Activated CD4-positive, alpha-beta T cell treated with anti-CD3 and anti-CD28 coated beads, Interleukin-2, amount 10 ng/mL, durations not matched to agents 24 days and 14 days (primary cell): Measurements from ENCODE around the gene MT4. TPM values are rescaled to one million over a fixed set of nuclear protein-coding genes. Genes with fewer than 3 reads are reported as not detected.

Source experiments
- DNase-seq: peaks from one replicate; pipeline ENCODE4 v3.0.0; 2022
- H3K27ac Mint-ChIP-seq: one replicate; pipeline ENCODE4 v1.8.0; 2022; ENCODE audit warnings: mild to moderate bottlenecking, mixed read lengths
- H3K27me3 Mint-ChIP-seq: one replicate; pipeline ENCODE4 v1.8.0; 2022; ENCODE audit warnings: mixed read lengths
- H3K36me3 Mint-ChIP-seq: one replicate; pipeline ENCODE4 v1.8.0; 2022; ENCODE audit warnings: low read depth, mild to moderate bottlenecking, mixed read lengths
- H3K4me1 Mint-ChIP-seq: one replicate; pipeline ENCODE4 v1.8.0; 2021; ENCODE audit warnings: mixed read lengths
- H3K4me3 Mint-ChIP-seq: one replicate; pipeline ENCODE4 v1.8.0; 2022; ENCODE audit warnings: mild to moderate bottlenecking, moderate library complexity, mixed read lengths
- H3K9me3 Mint-ChIP-seq: one replicate; pipeline ENCODE4 v1.8.0; 2021; ENCODE audit warnings: mixed read lengths
- intact Hi-C: fragments of 100-400 bp; cut with micrococcal nuclease; formaldehyde crosslinking; loops from one replicate; pipeline ENCODE4 v1.15.1; 2023
- total RNA-seq: library from RNA; stranded (reverse); gene quantifications from 2 replicates; pipeline ENCODE4 v1.2.3, GENCODE V29; 2022

Gene MT4
- total RNA-seq, 1 donor from 2014 or later, result not detected

DNA sequence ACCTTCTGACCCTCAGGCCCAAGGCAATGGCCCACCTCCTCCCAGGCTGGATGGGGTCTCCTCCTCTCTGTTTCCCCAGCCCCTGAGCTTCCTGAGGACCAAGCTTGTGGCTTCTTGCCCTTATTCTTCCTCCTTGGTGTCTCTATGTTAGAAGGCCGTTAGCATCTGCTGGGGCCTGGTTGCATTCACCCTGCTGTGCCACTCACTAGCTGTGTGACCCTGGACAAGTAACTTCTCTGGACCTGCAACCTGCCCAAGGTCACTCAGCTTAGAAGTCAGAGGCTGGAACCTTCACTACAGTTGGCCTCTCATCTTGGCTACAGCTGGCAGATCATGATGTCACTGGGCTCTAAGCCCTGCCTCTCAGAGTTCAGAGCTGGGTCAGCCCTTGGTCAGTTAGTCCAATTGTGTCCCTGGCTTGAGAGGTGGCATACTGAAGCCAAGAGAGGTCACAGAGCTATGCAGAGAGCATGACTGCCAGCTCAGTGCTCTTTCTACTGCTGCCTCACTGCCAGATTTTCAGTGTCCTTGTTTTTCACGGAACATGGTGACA is 46.5 kb downstream of the MT4 start:
- Mint-ChIP-seq H3K9me3 (no peaks in the 10 kb centered on the region), H3K27me3 (no peaks in the 10 kb centered on the region), H3K27ac (peak overlapping the region; percentile 98), H3K4me3 (peak overlapping the region; percentile 96), H3K36me3 (peaks cover 5% of the 10 kb centered on the region), H3K4me1 (peaks cover 67% of the 10 kb centered on the region)
- no peak for DNase-seq
- intact Hi-C loops, result loop anchor here (5.0 to 10.0 kb wide), 4 partner anchors 326 to 993 kb away; partner anchors contain the start of gene CCDC102A

DNA sequence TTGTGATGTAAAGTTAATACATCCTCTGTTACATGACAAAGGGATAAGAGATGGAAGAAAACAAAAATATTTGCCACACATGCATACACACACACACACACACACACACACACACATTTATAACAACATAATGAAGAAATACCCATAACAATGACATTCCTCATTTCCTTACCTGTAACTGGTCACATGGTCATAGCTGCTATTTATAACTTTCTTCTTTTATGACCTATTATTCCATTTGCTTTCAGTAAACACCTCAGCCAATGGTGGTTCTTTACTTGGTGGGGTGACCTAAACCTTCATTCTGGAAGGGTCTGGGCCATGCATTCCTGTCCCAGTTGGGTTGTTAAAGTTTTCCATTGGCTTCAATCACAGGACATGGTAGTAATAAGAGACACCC is 48.8 kb downstream of the MT4 start:
- no peak for DNase-seq
- Mint-ChIP-seq H3K4me3 (peak overlapping the region; percentile 52), H3K36me3 (peaks cover 5% of the 10 kb centered on the region), H3K27ac (peak overlapping the region; percentile 84), H3K9me3 (no peaks in the 10 kb centered on the region), H3K4me1 (peaks cover 63% of the 10 kb centered on the region), H3K27me3 (no peaks in the 10 kb centered on the region)
- intact Hi-C loops, result loop anchor here (5.0 to 10.0 kb wide), 4 partner anchors 324 to 991 kb away; partner anchors contain the start of gene CCDC102A

- peak overlapping the region; percentile 84 for H3K27ac Mint-ChIP-seq
- intact Hi-C loops, result loop anchor here (5.0 to 10.0 kb wide), 4 partner anchors 323 to 990 kb away; partner anchors contain the start of gene CCDC102A
- H3K4me1 Mint-ChIP-seq, result peaks cover 62% of the 10 kb centered on the region
- no peak for DNase-seq
- no peaks in the 10 kb centered on the region for H3K36me3 Mint-ChIP-seq
- no peaks in the 10 kb centered on the region for H3K9me3 Mint-ChIP-seq
- peak overlapping the region; percentile 52 for H3K4me3 Mint-ChIP-seq
- no peaks in the 10 kb centered on the region for H3K27me3 Mint-ChIP-seq
These were observed 49.7 kb downstream of the MT4 start for GRCh38 chr16:56614549-56614991.

DNA sequence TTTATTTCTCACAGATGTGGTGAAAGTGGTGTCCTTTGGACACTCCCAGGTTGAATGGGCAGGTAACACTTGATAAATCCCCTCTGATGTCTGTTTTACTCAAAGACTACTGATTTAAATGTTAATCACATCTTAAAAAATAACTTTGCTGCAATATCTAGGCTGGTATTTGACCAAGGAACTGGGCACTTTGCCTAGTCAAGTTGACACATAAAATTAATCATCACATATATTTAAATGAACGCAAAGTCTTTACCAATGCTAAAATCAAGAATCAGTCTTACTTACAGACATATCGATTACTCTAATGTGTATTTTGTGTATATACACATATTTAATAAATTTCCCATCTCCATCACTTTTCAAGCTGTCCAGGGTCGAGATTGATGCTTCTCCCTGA is 50.5 kb downstream of the MT4 start:
- no peak overlapping the region for H3K4me3 Mint-ChIP-seq

DNA sequence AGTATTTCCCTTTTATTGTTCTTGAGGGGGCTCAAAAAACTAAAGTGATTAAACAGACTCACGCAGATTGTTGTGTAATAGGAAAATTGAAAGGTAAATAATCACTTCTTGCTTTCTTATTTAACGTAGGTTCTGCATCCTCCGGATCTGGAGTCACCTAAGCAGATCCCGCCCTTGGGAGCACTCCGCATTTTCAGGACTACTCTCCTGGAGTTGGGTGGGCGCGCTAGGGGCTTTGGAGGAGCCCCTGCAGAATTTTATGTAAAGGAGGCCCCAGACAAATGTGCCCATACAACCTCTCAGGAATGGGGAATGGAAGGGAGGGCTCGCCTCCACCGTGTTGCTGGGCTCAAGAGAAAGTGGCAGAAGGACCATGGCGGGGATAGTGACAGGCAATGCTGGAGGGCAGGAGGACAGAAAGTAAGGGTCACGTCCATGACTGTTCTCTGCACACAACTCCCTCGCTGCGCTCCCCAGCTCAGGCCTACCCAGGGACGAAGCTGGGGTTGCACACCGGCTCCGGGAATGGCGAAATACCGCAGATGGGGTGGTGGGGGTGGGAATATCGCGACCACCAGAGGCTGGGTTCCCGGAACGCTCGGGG is 51.8 kb downstream of the MT4 start:
- intact Hi-C loops, result loop anchor here (1.0 to 10.0 kb wide), 4 partner anchors 7 to 988 kb away; partner anchors contain the start of genes CCDC102A and MT1E
- peak overlapping the region; percentile 59 for H3K27ac Mint-ChIP-seq

More for the DNA sequence above, 50.5 kb downstream of the MT4 start:
- no peaks in the 10 kb centered on the region for H3K27me3 Mint-ChIP-seq
- H3K27ac Mint-ChIP-seq, result peak overlapping the region; percentile 63
- H3K36me3 Mint-ChIP-seq, result no peaks in the 10 kb centered on the region
- peaks cover 57% of the 10 kb centered on the region for H3K4me1 Mint-ChIP-seq
- DNase-seq, result no peak
- intact Hi-C loops, result loop anchor here (10.0 kb wide), 2 partner anchors 919 to 989 kb away; partner anchors contain the start of gene CCDC102A
- H3K9me3 Mint-ChIP-seq, result no peaks in the 10 kb centered on the region

GRCh38 chr16:56617212-56618085 is 52.6 kb downstream of the MT4 start:
- Mint-ChIP-seq H3K27ac (peak overlapping the region; percentile 67), H3K9me3 (no peaks in the 10 kb centered on the region), H3K4me3 (peak overlapping the region; percentile 86), H3K4me1 (peaks cover 41% of the 10 kb centered on the region), H3K36me3 (no peaks in the 10 kb centered on the region), H3K27me3 (no peaks in the 10 kb centered on the region)
- DNase-seq, result peak; percentile 92
- intact Hi-C loops, result loop anchor here (1.0 to 10.0 kb wide), 4 partner anchors 8 to 987 kb away; partner anchors contain the start of genes CCDC102A and MT1E

More for the DNA sequence above, 51.8 kb downstream of the MT4 start:
- DNase-seq, result no peak
- no peaks in the 10 kb centered on the region for H3K9me3 Mint-ChIP-seq
- peaks cover 43% of the 10 kb centered on the region for H3K4me1 Mint-ChIP-seq
- H3K4me3 Mint-ChIP-seq, result peak overlapping the region; percentile 86
- H3K36me3 Mint-ChIP-seq, result no peaks in the 10 kb centered on the region
- H3K27me3 Mint-ChIP-seq, result no peaks in the 10 kb centered on the region

DNA sequence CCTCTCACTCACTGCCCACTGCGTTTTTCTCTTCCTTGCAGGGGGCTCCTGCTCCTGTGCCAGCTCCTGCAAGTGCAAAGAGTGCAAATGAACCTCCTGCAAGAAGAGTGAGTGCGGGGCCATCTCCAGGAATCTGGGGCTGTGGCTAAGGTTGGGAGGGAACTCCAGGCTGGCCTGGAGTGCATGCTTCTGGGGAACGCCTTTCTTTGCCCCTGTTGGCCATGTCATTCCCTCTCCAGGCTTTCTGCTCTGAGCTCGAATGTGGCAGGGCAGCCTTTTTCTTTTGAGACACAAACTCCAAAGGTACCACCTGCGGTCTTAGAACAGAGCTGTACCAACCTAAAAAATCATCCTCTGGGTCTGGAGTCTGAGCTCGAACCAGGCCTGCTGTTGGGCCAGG is 53.3 kb downstream of the MT4 start:
- Mint-ChIP-seq H3K36me3 (no peaks in the 10 kb centered on the region), H3K27ac (no peak overlapping the region), H3K9me3 (no peaks in the 10 kb centered on the region), H3K4me1 (peaks cover 38% of the 10 kb centered on the region), H3K27me3 (no peaks in the 10 kb centered on the region), H3K4me3 (peak overlapping the region; percentile 86)
- intact Hi-C loops, result loop anchor here (10.0 kb wide), 2 partner anchors 917 to 987 kb away; partner anchors contain the start of gene CCDC102A
- DNase-seq, result no peak

Other genes starting within 250 kb of the MT4 start
- 50.6 and 52.3 TPM in 2 replicates for gene AMFR, start 139.5 kb upstream of the MT4 start, total RNA-seq
- 282 and 297 TPM in 2 replicates for gene NUDT21, start 113.7 kb upstream of the MT4 start, total RNA-seq
- 87.0 and 89.2 TPM in 2 replicates for gene OGFOD1, start 113.5 kb upstream of the MT4 start, total RNA-seq
- gene BBS2, start 45.0 kb upstream of the MT4 start, total RNA-seq, result 8.5 and 10.9 TPM in 2 replicates
- gene MT3, start 24.5 kb downstream of the MT4 start, total RNA-seq, result 5.9 and 9.3 TPM in 2 replicates
- 465 TPM in 2 replicates for gene MT2A, start 43.5 kb downstream of the MT4 start, total RNA-seq
- gene MT1E, start 60.7 kb downstream of the MT4 start, total RNA-seq, result 136 and 152 TPM in 2 replicates
- not detected in 2 replicates for gene MT1M, start 67.6 kb downstream of the MT4 start, total RNA-seq
- gene MT1A, start 73.6 kb downstream of the MT4 start, total RNA-seq, result 1.8 and 2.1 TPM in 2 replicates
- not detected in 2 replicates for gene MT1B, start 86.8 kb downstream of the MT4 start, total RNA-seq
- gene MT1F, start 92.9 kb downstream of the MT4 start, total RNA-seq, result 4.2 and 6.7 TPM in 2 replicates
- 24.5 and 32.2 TPM in 2 replicates for gene MT1G, start 103.0 kb downstream of the MT4 start, total RNA-seq
- gene MT1H, start 104.7 kb downstream of the MT4 start, total RNA-seq, result not detected in 2 replicates
- 62.7 and 66.9 TPM in 2 replicates for gene MT1X, start 117.4 kb downstream of the MT4 start, total RNA-seq
- gene NUP93, start 165.1 kb downstream of the MT4 start, total RNA-seq, result 162 and 168 TPM in 2 replicates